ENCODE measurements around the gene ZW10. TPM values are rescaled to one million over a fixed set of nuclear protein-coding genes. Genes with fewer than 3 reads are reported as not detected.
"Not testable (repeated sequence)": the region's sequence is repeated elsewhere in the genome, so short reads cannot be mapped to it uniquely, and the experiment has no call there.

ZW10 gene
- total RNA-seq, 1 donor from 2014 or later, result 35.7 TPM

- H3K4me2 ChIP-seq, result no peak overlapping the region
- no peak overlapping the region for H3K9ac ChIP-seq
- H3K4me1 ChIP-seq, result no peaks in the 10 kb centered on the region
- Mint-ChIP-seq H3K27ac (no peak overlapping the region), H3K27me3 (ENCODE audit: insufficient read depth, low read depth) (no peaks in the 10 kb centered on the region), H3K4me3 (no peak overlapping the region), H3K9me3 (peaks cover 7% of the 10 kb centered on the region), H3K36me3 (peaks cover 40% of the 10 kb centered on the region), H3K4me1 (no peaks in the 10 kb centered on the region)
- H3K36me3 ChIP-seq, result no peaks in the 10 kb centered on the region
- no peak overlapping the region for H2AFZ ChIP-seq (replicated peaks)
- no peaks in the 10 kb centered on the region for H3F3A ChIP-seq (ENCODE audit: low read depth)
- peak; percentile 71 for TF ChIP-seq CTCF (IDR thresholded peaks at IDR 0.05)
- no peak for TF ChIP-seq EZH2 (IDR thresholded peaks at IDR 0.05)
- TF ChIP-seq EZH2phosphoT487 (IDR thresholded peaks at IDR 0.05), result no peak
- H4K20me1 ChIP-seq (ENCODE audit: low read depth), result no peaks in the 10 kb centered on the region
- H3K4me3 ChIP-seq, result no peak overlapping the region
- no peaks in the 10 kb centered on the region for H3K27me3 ChIP-seq
- DNase-seq (ENCODE audit: low spot score), result peak; percentile 71
- no peaks in the 10 kb centered on the region for H3K79me2 ChIP-seq (ENCODE audit: low read depth)
- H3K9me3 ChIP-seq (ENCODE audit: low read depth), result no peaks in the 10 kb centered on the region
- H3K27ac ChIP-seq, result no peak overlapping the region
Measured at GRCh38 chr11:113796663-113797259, 23.3 kb upstream of the ZW10 start.

- Histone ChIP-seq H3K79me2 (ENCODE audit: low read depth) (no peaks in the 10 kb centered on the region), H3F3A (ENCODE audit: low read depth) (no peaks in the 10 kb centered on the region), H3K27me3 (no peaks in the 10 kb centered on the region), H3K4me3 (no peak overlapping the region), H4K20me1 (ENCODE audit: low read depth) (no peaks in the 10 kb centered on the region), H3K4me1 (no peaks in the 10 kb centered on the region), H3K9ac (no peak overlapping the region), H3K27ac (no peak overlapping the region), H3K9me3 (ENCODE audit: low read depth) (no peaks in the 10 kb centered on the region), H3K4me2 (no peak overlapping the region), H3K36me3 (no peaks in the 10 kb centered on the region), H2AFZ (replicated peaks) (no peak overlapping the region)
- H3K9me3 Mint-ChIP-seq, result peaks cover 5% of the 10 kb centered on the region
- DNase-seq (ENCODE audit: low spot score), result no peak
- H3K27me3 Mint-ChIP-seq (ENCODE audit: insufficient read depth, low read depth), result peaks cover 2% of the 10 kb centered on the region
- H3K27ac Mint-ChIP-seq, result no peak overlapping the region
- H3K4me3 Mint-ChIP-seq, result no peak overlapping the region
- TF ChIP-seq EZH2 (IDR thresholded peaks at IDR 0.05) (no peak), CTCF (IDR thresholded peaks at IDR 0.05) (no peak), EZH2phosphoT487 (IDR thresholded peaks at IDR 0.05) (no peak)
- H3K4me1 Mint-ChIP-seq, result no peaks in the 10 kb centered on the region
- H3K36me3 Mint-ChIP-seq, result no peaks in the 10 kb centered on the region
Measured at GRCh38 chr11:113789675-113790320, 16.3 kb upstream of the ZW10 start.

GRCh38 chr11:113789016-113789415 is 15.5 kb upstream of the ZW10 start:
- not testable (repeated sequence) for H3K27me3 ChIP-seq; H3K27ac ChIP-seq; H3K4me3 ChIP-seq; H3K36me3 ChIP-seq; H4K20me1 ChIP-seq (ENCODE audit: low read depth); H3K9me3 ChIP-seq (ENCODE audit: low read depth); H3K4me1 Mint-ChIP-seq; H3K4me3 Mint-ChIP-seq; H3K4me1 ChIP-seq; H3K4me2 ChIP-seq; H3K9me3 Mint-ChIP-seq; H3K36me3 Mint-ChIP-seq; DNase-seq (ENCODE audit: low spot score); H3F3A ChIP-seq (ENCODE audit: low read depth); H2AFZ ChIP-seq (replicated peaks); H3K27me3 Mint-ChIP-seq (ENCODE audit: insufficient read depth, low read depth); H3K79me2 ChIP-seq (ENCODE audit: low read depth); H3K9ac ChIP-seq
- H3K27ac Mint-ChIP-seq, result peak overlapping the region; percentile 29

- Mint-ChIP-seq H3K27me3 (ENCODE audit: insufficient read depth, low read depth) (peaks cover 9% of the 10 kb centered on the region), H3K4me3 (no peak overlapping the region)
- no peaks in the 10 kb centered on the region for H3K27me3 ChIP-seq
Measured at GRCh38 chr11:113782134-113782533, 8.6 kb upstream of the ZW10 start.

More at GRCh38 chr11:113782134-113782533, 8.6 kb upstream of the ZW10 start:
- H3F3A ChIP-seq (ENCODE audit: low read depth), result no peaks in the 10 kb centered on the region
- H3K9me3 ChIP-seq (ENCODE audit: low read depth), result no peaks in the 10 kb centered on the region
- H3K4me3 ChIP-seq, result no peak overlapping the region
- no peaks in the 10 kb centered on the region for H3K4me1 Mint-ChIP-seq
- H4K20me1 ChIP-seq (ENCODE audit: low read depth), result no peaks in the 10 kb centered on the region
- no peaks in the 10 kb centered on the region for H3K79me2 ChIP-seq (ENCODE audit: low read depth)
- no peak for DNase-seq (ENCODE audit: low spot score)
- no peaks in the 10 kb centered on the region for H3K36me3 ChIP-seq
- TF ChIP-seq EZH2 (IDR thresholded peaks at IDR 0.05) (no peak), CTCF (IDR thresholded peaks at IDR 0.05) (no peak), EZH2phosphoT487 (IDR thresholded peaks at IDR 0.05) (no peak)
- no peak overlapping the region for H3K27ac ChIP-seq
- H3K36me3 Mint-ChIP-seq, result no peaks in the 10 kb centered on the region
- no peaks in the 10 kb centered on the region for H3K4me1 ChIP-seq
- H3K9ac ChIP-seq, result no peak overlapping the region
- H3K27ac Mint-ChIP-seq, result no peak overlapping the region
- no peak overlapping the region for H2AFZ ChIP-seq (replicated peaks)
- H3K9me3 Mint-ChIP-seq, result no peaks in the 10 kb centered on the region
- no peak overlapping the region for H3K4me2 ChIP-seq
